ENCODE data around the gene DCTN1.

- TF ChIP-seq CTCF (IDR thresholded peaks at IDR 0.05) (no peak), POLR2A (IDR thresholded peaks at IDR 0.05) (no peak), POLR2AphosphoS5 (IDR thresholded peaks at IDR 0.05) (no peak)
Measured at GRCh38 chr2:74379851-74380789, at the start of gene DCTN1.

Measured in suprapubic skin (tissue), 4 donors.